UCSD-AML1 (cell line): ENCODE data around the gene HSPA1A.
"Not testable (repeated sequence)": the region's sequence is repeated elsewhere in the genome, so short reads cannot be mapped to it uniquely, and the experiment has no call there.

Experiments
- DNase-seq: peaks from one replicate; lab custom pipeline; 2025; ENCODE audit not compliant: unreplicated experiment; lab: John Stamatoyannopoulos, UW

The HSPA1A gene

DNA sequence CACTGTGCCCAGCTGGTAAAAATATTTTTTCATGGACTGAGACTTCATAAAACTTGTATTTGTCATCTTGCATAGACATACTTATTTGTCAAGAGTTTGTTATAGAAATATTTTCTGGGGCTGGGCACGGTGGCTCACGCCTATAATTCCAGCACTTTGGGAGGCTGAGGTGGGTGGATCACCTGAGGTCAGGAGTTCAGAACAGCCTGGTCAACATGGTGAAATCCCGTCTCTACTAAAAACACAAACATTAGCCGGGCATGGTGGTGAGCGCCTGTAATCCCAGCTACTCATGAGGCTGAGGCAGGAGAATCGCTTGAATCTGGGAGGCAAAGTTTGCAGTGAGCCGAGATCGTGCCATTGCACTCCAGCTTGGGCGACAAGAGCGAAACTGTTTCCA lies 6.7 kb upstream of the HSPA1A start:
- not testable (repeated sequence) for DNase-seq

DNA sequence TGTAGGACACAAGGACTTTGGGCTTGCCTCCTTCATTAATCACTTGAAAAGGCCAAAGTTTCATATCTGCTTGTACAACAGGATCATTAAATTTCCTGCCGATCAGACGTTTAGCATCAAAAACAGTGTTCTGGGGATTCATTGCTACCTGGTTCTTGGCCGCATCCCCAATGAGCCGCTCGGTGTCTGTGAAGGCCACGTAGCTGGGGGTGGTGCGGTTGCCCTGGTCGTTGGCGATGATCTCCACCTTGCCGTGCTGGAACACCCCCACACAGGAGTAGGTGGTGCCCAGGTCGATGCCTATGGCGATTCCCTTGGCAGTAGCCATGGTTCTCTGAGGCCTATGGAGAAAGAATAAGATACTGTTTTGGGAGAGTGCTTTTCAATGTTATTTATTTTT lies 3.7 kb upstream of the HSPA1A start:
- DNase-seq: no peak

DNA sequence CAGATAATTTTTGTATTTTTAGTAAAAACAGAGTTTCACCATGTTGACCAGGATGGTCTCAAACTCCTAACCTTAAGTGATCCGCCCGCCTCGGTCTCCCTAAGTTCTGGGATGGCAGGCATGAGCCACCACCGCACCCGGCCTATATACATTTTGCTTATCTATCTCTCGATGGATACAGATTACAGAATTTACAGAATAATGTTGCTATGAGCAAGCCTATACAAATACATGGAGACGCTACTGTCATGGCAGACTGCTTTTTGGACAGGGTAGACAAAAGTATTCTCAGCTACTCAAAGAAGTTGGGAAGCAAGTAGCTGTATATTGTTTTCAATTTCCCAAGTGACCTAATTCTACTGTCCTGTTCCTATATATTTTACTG lies 1.9 kb upstream of the HSPA1A start:
- DNase-seq: no peak

DNA sequence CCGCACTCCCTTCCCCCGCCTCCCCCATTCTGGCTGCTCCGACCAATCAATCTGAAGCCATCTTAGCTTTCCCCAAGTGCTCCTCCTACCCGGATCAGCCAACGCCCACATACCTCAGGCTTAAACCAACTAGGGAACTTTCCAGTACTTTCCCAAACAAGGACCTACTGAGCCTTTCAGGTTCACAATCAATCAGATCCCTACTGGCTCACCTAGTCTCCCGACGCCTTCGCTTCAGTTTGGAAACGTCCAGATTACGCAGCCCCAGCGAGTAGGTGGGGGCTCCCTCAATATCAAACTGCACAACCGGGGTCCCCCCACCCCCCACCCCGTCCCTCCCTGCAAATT lies 692 bp upstream of the HSPA1A start:
- no peak for DNase-seq

DNA sequence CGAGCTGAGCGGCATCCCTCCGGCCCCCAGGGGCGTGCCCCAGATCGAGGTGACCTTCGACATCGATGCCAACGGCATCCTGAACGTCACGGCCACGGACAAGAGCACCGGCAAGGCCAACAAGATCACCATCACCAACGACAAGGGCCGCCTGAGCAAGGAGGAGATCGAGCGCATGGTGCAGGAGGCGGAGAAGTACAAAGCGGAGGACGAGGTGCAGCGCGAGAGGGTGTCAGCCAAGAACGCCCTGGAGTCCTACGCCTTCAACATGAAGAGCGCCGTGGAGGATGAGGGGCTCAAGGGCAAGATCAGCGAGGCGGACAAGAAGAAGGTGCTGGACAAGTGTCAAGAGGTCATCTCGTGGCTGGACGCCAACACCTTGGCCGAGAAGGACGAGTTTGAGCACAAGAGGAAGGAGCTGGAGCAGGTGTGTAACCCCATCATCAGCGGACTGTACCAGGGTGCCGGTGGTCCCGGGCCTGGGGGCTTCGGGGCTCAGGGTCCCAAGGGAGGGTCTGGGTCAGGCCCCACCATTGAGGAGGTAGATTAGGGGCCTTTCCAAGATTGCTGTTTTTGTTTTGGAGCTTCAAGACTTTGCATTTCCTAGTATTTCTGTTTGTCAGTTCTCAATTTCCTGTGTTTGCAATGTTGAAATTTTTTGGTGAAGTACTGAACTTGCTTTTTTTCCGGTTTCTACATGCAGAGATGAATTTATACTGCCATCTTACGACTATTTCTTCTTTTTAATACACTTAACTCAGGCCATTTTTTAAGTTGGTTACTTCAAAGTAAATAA lies 2.0 kb downstream of the HSPA1A start:
- DNase-seq: not testable (repeated sequence)

DNA sequence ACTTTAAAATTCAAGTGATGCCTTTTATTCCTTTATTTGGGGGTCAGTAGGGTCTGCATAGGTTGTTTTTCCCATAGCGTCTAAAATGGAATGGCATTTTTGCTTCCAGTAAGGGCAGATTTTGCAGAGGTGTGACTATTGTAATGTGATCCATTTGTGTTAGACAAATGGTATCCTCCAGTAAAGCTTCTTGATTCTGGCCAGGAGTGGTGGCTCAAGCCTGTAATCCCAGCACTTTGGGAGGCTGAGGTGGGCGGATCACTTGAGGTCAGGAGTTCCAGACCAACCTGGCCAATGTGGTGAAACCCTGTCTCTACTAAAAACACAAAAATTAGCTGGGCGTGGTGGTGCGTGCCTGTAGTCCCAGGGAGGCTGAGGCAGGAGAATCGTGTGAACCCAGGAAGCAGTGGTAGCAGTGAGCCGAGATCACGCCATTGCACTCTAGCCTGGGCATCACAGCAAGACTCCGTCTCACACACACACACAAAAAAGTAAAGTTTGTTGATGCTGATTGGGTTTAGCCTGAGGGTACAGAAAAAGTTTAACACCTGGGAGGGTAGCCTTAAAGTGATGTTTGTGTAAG lies 2.7 kb downstream of the HSPA1A start:
- DNase-seq: not testable (repeated sequence)

DNA sequence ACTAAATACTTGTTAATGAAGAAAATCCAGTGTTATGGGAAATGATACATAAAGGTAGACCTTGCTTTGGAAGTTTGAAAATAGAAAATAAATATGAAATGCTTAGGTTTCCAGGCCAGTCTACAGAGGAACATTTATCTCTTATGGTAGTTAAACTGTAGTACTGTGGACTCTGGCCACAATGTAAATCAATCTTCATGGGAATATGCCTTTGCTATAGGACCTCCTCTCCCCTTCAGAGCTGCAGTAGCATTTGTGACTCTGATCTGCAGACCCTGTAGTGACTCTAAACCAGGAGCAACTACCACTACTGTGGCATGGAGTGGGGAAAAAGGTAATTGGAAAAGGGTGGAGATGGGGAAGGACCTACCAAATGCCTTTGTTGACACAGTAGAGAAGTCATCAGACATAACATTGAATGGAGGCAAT lies 4.5 kb downstream of the HSPA1A start:
- no peak for DNase-seq

DNA sequence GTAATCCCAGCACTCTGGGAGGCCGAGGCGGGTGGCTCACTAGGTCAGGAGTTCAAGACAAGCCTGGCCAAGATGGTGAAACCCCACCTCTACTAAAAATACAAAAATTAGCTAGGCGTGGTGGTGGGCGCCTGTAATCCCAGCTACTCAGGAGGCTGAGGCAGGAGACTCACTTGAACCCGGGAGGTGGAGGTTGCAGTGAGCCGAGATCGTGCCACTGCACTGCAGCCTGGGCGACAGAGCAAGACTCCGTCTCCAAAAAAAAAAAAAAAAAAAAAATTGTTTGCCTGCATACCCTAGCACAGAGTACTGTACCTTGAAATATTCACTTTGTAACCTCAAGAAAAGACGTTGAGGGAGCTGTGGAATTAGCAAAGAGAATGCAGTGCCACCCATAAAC lies 5.1 kb downstream of the HSPA1A start:
- DNase-seq: not testable (repeated sequence)

DNA sequence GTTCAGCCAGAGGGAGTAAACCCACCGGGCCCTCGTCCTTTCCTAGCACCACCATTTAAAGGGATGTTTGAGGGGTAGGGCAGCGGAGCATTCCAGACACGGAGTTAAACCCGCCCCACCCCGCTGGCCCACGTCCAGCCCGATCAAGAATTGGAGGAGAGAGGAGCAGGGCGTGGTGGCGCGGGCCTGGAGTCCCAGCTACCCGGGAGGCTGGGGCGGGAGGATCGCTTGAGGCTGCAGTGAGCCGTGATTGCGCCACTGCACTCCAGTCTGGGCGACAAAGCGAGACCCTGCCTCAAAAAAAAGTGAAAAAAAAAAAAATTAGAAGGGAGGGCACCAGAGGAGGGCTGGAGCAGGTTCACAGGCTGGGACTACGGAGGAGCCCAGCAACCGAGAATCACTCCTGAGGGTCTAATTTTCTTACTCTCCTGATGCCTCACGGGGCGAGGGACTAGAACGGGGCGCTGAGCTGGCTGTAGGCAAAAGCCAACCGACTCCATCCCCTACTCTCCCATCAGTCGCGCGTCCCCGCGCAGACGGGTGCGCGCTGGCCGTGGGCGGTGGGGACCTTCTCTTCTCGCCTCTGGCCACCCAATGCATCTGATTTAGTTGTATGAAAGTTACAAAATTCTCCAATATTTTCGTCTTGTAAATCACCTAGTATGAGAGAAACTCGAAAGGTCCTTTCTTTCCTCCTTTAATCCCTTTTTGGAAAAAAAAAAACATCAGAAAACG lies 6.1 kb downstream of the HSPA1A start:
- DNase-seq: peak; percentile 76

DNA sequence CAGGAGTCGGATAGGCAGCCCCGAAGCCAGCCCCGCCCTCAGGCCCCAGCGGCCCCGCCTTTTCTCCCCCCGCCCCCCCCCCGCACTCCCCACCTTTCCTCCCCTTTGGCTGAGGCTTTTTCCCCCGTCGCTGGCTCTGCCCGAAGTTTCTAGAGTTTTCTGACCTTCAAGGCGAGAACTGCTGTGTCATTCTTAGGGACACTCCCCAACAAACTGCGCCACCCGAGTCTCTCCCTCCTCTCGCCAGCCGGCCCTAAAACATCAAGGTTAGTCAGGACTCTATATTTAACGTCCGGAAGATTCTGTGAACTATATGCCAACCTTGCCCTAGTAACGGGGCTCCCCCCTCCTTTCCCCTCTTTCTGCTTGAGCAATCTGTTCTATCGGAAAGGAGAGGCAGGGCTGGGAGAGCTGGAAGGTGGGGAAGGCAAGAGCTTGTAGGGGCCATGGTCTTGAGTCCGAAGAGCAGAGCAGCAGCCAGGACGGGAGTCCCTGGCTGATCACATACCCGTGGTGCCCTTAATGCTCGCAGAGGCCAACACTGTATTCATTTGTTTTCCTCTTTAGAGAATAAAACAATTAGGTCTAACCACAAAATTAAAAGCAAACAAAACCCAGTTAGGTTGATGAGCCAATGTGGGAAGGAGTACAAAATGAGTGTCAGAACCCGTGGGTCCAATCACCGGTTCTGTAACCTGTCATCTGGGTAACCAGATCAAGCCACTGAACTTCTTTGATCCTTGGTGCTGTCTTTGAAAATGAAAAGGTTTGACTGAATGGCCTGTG lies 6.9 kb downstream of the HSPA1A start:
- DNase-seq: peak; percentile 84

DNA sequence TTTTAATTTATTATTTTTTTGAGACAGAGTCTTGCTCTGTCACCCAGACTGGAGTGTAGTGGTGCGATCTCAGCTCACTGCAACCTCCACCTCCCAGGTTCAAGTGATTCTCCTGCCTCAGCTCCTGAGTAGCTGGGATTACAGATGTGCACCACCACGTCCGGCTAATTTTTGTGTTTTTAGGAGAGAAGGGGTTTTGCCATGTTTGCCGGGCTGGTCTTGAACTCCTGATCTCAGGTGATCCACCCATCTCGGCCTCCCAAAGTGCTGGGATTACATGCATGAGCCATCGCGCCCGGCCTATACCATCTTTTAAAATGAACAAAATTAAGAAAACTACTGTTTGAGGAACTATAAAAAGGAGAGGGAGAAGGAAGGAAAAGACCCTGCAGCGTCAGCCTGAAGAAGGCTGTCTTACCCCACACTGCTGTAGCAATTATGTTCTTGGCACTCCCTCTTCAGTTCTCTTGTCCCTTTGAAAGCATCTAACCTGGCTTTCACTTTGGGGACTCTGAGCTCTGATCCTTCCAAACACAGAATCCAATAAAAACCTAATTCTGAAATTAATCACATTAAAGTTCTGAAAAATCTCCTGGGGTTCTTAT lies 8.4 kb downstream of the HSPA1A start:
- DNase-seq: not testable (repeated sequence)

DNA sequence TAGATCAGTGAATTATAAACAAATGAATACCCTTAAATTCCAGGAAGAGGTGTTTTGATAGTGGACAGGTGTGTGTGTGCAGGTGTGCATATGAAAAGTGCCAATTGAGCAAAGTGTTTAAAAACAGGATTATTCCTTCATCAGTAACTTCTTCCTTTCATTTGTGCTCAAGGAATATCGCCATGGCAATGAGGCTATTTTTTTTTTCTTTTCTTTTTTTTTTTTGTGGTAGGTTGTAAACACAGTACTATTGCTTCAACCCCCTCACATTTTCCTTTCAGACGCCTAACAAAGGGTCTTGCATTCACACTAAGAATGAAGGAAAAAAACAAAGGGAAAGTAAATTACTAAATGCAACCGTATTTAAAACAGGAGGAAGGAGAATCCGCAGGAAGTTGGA lies 10.2 kb downstream of the HSPA1A start:
- DNase-seq: no peak

DNA sequence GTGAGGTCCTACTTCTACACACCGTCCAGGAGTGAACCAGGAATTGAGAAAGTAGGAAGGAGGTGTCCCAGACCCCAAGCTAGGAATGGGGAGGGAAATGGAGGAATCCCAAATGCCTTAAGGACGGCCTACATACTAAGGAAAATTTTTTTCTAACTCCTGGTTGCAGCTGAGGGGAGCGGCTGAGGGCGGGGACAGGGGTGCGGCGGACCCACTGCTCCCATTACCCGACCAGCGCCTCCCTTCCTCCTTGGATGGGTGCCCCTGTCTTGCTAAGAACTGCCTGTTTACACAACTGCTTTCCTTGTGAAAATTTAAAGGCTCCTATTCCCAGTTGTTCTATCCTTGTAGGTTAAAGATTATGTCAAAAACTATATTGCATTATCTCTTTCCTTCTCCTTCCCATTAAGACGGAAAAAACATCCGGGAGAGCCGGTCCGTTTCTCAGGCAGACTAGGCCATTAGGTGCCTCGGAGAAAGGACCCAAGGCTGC lies 11.5 kb downstream of the HSPA1A start:
- peak; percentile 77 for DNase-seq

DNA sequence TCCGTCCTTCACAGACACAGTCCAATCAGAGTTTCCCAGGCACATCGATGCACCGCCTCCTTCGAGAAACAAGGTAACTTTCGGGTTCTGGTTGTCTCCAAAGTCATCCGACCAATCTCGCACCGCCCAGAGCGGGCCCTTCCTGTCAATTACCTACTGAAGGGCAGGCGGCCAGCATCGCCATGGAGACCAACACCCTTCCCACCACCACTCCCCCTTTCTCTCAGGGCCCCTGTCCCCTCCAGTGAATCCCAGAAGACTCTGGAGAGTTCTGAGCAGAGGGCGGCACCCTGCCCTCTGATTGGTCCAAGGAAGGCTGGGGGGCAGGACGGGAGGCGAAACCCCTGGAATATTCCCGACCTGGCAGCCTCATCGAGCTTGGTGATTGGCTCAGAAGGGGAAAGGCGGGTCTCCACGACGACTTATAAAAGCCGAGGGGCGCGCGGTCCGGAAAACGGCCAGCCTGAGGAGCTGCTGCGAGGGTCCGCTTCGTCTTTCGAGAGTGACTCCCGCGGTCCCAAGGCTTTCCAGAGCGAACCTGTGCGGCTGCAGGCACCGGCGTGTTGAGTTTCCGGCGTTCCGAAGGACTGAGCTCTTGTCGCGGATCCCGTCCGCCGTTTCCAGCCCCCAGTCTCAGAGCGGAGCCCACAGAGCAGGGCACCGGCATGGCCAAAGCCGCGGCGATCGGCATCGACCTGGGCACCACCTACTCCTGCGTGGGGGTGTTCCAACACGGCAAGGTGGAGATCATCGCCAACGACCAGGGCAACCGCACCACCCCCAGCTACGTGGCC lies 12.1 kb downstream of the HSPA1A start, which contains the start of gene HSPA1B:
TSS of gene HSPA1B (plus strand) at position 453 of the 794 bp plus-strand sequence. CDS start at position 666, 213 bp downstream.
- DNase-seq: peak; percentile 99

DNA sequence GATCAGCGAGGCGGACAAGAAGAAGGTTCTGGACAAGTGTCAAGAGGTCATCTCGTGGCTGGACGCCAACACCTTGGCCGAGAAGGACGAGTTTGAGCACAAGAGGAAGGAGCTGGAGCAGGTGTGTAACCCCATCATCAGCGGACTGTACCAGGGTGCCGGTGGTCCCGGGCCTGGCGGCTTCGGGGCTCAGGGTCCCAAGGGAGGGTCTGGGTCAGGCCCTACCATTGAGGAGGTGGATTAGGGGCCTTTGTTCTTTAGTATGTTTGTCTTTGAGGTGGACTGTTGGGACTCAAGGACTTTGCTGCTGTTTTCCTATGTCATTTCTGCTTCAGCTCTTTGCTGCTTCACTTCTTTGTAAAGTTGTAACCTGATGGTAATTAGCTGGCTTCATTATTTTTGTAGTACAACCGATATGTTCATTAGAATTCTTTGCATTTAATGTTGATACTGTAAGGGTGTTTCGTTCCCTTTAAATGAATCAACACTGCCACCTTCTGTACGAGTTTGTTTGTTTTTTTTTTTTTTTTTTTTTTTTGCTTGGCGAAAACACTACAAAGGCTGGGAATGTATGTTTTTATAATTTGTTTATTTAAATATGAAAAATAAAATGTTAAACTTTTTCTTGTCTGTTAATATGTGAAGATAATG lies 14.4 kb downstream of the HSPA1A start:
- no peak for DNase-seq

DNA sequence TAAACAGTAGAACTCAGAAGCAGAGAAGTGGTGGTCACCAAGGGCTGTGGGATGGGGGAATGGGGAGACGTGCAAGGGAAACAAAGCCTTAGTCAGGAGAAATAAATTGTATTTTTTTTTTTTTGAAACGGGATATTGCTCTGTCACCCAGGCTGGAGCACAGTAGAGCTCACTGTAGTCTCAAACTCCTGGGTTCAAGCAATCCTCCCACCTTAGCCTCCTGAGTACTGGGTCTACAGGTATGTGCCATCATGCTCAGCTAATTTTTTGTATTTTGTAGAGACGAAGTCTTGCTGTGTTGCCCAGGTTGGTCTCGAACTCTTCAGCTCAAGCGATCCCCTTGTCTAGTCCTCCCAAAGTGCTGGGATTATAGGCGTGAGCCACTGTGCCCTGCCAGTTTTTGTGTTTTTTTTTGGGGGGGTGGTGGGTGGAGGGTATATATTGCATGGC lies 15.6 kb downstream of the HSPA1A start:
- DNase-seq: no peak

DNA sequence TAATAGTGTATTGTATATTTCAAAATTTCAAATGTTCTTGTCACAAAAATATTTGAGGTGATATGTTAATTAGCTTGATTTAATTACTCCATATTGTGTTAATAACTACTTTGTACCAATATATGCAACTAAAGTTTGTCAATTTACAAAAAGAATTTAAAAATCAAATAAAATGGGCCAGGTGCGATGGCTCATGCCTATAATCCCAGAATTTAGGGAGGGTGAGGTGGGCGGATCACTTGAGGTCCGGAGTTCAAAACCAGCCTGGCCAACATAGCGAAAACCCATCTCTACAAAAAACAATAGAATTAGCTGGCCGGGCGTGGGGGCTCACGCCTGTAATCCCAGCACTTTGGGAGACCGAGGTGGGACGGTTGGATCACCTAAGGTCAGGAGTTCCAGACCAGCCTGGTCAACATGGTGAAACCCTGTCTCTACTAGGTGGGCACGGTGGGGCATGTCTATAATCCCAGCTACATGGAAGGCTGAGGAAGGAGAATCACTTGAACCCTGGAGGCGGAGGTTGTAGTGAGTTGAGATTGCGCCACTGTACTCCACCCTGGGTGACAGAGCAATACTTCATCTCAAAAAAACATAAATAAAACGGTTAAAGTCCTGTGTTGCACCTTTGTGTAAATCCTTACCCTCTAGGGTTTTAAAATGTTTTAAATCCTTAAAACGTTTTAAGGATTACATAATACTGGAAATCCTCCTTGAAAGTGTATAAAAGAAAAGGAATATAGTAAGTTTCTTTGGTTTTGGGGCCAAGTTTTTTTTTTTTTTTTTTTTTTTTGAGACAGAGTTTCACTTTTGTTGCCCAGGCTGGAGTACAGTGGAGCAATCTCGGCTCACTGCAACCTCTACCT lies 16.2 kb downstream of the HSPA1A start:
- DNase-seq: no peak
